Right cardiac atrium (tissue), 5 donors: ENCODE measurements around the gene GRIK5. TPM values are rescaled to one million over a fixed set of nuclear protein-coding genes. Genes with fewer than 3 reads are reported as not detected.
"Not testable (repeated sequence)": the region's sequence is repeated elsewhere in the genome, so short reads cannot be mapped to it uniquely, and the experiment has no call there.

Source experiments
- ATAC-seq, 2 donors: fragments of 200-7000 bp; cut with Tn5 transposase; one replicate each; pipeline versions ENCODE4 v1.8.0 to v1.9.1; 2020; ENCODE audit warnings: moderate library complexity in 2 of 2, mild to moderate bottlenecking in 1 of 2
- DNase-seq, 3 donors: peaks; one replicate each; pipeline ENCODE4 v3.0.0-alpha.2; 2020
- H3K27ac ChIP-seq: one replicate; pipeline ENCODE4 v1.5.1; 2013; ENCODE audit warnings: mild to moderate bottlenecking, low read length, control low read depth, moderate library complexity
- H3K27me3 ChIP-seq: one replicate; pipeline ENCODE4 v1.6.1; 2013; ENCODE audit not compliant: control insufficient read depth, insufficient read depth
- H3K4me1 ChIP-seq: one replicate; pipeline ENCODE4 v1.6.1; 2013; ENCODE audit warnings: low read length; ENCODE audit not compliant: control insufficient read depth, insufficient read depth
- H3K4me3 ChIP-seq: one replicate; pipeline ENCODE4 v1.5.1; 2013; ENCODE audit warnings: low read length, control low read depth
- H3K9me3 ChIP-seq: one replicate; pipeline ENCODE4 v1.6.1; 2013; ENCODE audit warnings: low read length; ENCODE audit not compliant: control insufficient read depth
- WGBS: extraction: QIAGEN DNeasy Blood & Tissue Kit; methylation state at CpG from one replicate; pipeline ENCODE4 v1.1.7; 2013; 5-methylcytosine and 5-hydroxymethylcytosine counted together
- intact Hi-C, 4 donors: fragments of 100-400 bp; cut with DNase I; formaldehyde crosslinking; loops; one replicate each; pipeline versions ENCODE4 v1.11.0 to v1.14.0; 2022 to 2023
- polyA plus RNA-seq: library from polyadenylated mRNA; stranded (reverse); fragments of 200-250 nt; gene quantifications from one replicate; pipeline ENCODE4 v1.2.3, GENCODE V29; 2013
- total RNA-seq, 4 donors: library from RNA; stranded (reverse); fragmentation: NEBNext Ultra II Directional; extraction: Animal tissue kit (Norgen Biotek cat#: 25700); gene quantifications; one replicate each; pipeline ENCODE4 v1.2.1, GENCODE V29; 2021
- donor health status: healthy with polysubstance abuse.
- donor health status: DM: no; HTN: yes; CAD: no.
- donor health status: DM: no; HTN: no; CAD: no.
- donor health status: DM: no; HTN: yes; CAD: no; lungs with severe emphysema.
- donor health status: DM: yes; HTN: yes; CAD: no.

The GRIK5 gene
- total and polyA plus RNA-seq, 5 donors: 8.9 to 18.3 (median 13.8) TPM

- intact Hi-C loops, H3K27me3 ChIP-seq, H3K4me1 ChIP-seq, H3K4me3 ChIP-seq, ATAC-seq, H3K9me3 ChIP-seq: not testable (repeated sequence)
- peak overlapping the region; percentile 28 for H3K27ac ChIP-seq
- DNase-seq: peak in 2 of 3 donors; percentile 62 to 63
- WGBS: 68% methylated on average over 11 of the region's 11 CpGs
Measured at GRCh38 chr19:41991925-41992569, 78.0 kb downstream of the GRIK5 start.

GRCh38 chr19:41991025-41991424 is 79.0 kb downstream of the GRIK5 start:
- no peaks in the 10 kb centered on the region for H3K27me3 ChIP-seq
- DNase-seq (peak; percentile 54 to 88 (median 83)), ATAC-seq (peak; percentile 41 to 60)
- no peaks in the 10 kb centered on the region for H3K4me1 ChIP-seq
- no peaks in the 10 kb centered on the region for H3K9me3 ChIP-seq
- intact Hi-C loops: no loop called here
- WGBS: 23% methylated on average over 15 of the region's 15 CpGs
- no peak overlapping the region for H3K4me3 ChIP-seq
- H3K27ac ChIP-seq: peak overlapping the region; percentile 77

GRCh38 chr19:41990615-41991014 is 79.4 kb downstream of the GRIK5 start:
- H3K27me3 ChIP-seq: no peaks in the 10 kb centered on the region
- intact Hi-C loops: no loop called here
- no peak for ATAC-seq

GRCh38 chr19:41990028-41990427 is 80.0 kb downstream of the GRIK5 start:
- no peak overlapping the region for H3K27ac ChIP-seq
- ATAC-seq (no peak), DNase-seq (no peak)
- no peaks in the 10 kb centered on the region for H3K4me1 ChIP-seq
- no peaks in the 10 kb centered on the region for H3K9me3 ChIP-seq
- 83% methylated on average over 4 of the region's 4 CpGs for WGBS
- intact Hi-C loops: no loop called here
- no peaks in the 10 kb centered on the region for H3K27me3 ChIP-seq
- no peak overlapping the region for H3K4me3 ChIP-seq

More at GRCh38 chr19:41990615-41991014, 79.4 kb downstream of the GRIK5 start:
- no peak overlapping the region for H3K4me3 ChIP-seq
- WGBS: 76% methylated on average over 2 of the region's 2 CpGs
- H3K9me3 ChIP-seq: no peaks in the 10 kb centered on the region
- H3K27ac ChIP-seq: peak overlapping the region; percentile 77
- no peak for DNase-seq
- no peaks in the 10 kb centered on the region for H3K4me1 ChIP-seq

GRCh38 chr19:41988947-41989346 is 81.1 kb downstream of the GRIK5 start:
- Histone ChIP-seq H3K9me3 (no peaks in the 10 kb centered on the region), H3K4me1 (no peaks in the 10 kb centered on the region), H3K27me3 (no peaks in the 10 kb centered on the region), H3K27ac (no peak overlapping the region), H3K4me3 (no peak overlapping the region)
- 85% methylated on average over 9 of the region's 9 CpGs for WGBS
- intact Hi-C loops: no loop called here
- no peak for DNase-seq
- no peak for ATAC-seq

GRCh38 chr19:41987141-41987860 is 82.7 kb downstream of the GRIK5 start:
- WGBS: 82% methylated on average over 10 of the region's 10 CpGs

GRCh38 chr19:41984961-41985360 is 85.0 kb downstream of the GRIK5 start:
- ATAC-seq: peak in 1 of 2 donors; percentile 17
- 84% methylated on average over 17 of the region's 17 CpGs for WGBS
- intact Hi-C loops: no loop called here

More at GRCh38 chr19:41987141-41987860, 82.7 kb downstream of the GRIK5 start:
- ATAC-seq (no peak), DNase-seq (no peak)
- Histone ChIP-seq H3K9me3 (no peaks in the 10 kb centered on the region), H3K27ac (no peak overlapping the region), H3K4me1 (no peaks in the 10 kb centered on the region), H3K27me3 (no peaks in the 10 kb centered on the region), H3K4me3 (no peak overlapping the region)
- intact Hi-C loops: no loop called here

GRCh38 chr19:41981724-41982123 is 88.3 kb downstream of the GRIK5 start:
- Histone ChIP-seq H3K27me3 (no peaks in the 10 kb centered on the region), H3K4me1 (no peaks in the 10 kb centered on the region), H3K4me3 (no peak overlapping the region), H3K9me3 (no peaks in the 10 kb centered on the region), H3K27ac (no peak overlapping the region)
- 83% methylated on average over 15 of the region's 15 CpGs for WGBS
- intact Hi-C loops: no loop called here
- peak in 1 of 3 donors; percentile 22 for DNase-seq
- ATAC-seq: no peak

More at GRCh38 chr19:41984961-41985360, 85.0 kb downstream of the GRIK5 start:
- peak in 1 of 3 donors; percentile 34 for DNase-seq
- Histone ChIP-seq H3K27ac (no peak overlapping the region), H3K9me3 (no peaks in the 10 kb centered on the region), H3K27me3 (no peaks in the 10 kb centered on the region), H3K4me1 (no peaks in the 10 kb centered on the region), H3K4me3 (no peak overlapping the region)

GRCh38 chr19:41978470-41978869 is 91.5 kb downstream of the GRIK5 start:
- intact Hi-C loops: no loop called here
- no peak overlapping the region for H3K27ac ChIP-seq
- no peaks in the 10 kb centered on the region for H3K4me1 ChIP-seq
- no peaks in the 10 kb centered on the region for H3K27me3 ChIP-seq
- no peak overlapping the region for H3K4me3 ChIP-seq
- 88% methylated on average over 17 of the region's 17 CpGs for WGBS
- no peaks in the 10 kb centered on the region for H3K9me3 ChIP-seq
- no peak for ATAC-seq
- peak in 2 of 3 donors; percentile 40 for DNase-seq

- DNase-seq (peak in 1 of 3 donors; percentile 44), ATAC-seq (no peak)
- H3K27ac ChIP-seq: no peak overlapping the region
- intact Hi-C loops: no loop called here
- WGBS: 77% methylated on average over 22 of the region's 22 CpGs
- no peaks in the 10 kb centered on the region for H3K27me3 ChIP-seq
- no peaks in the 10 kb centered on the region for H3K4me1 ChIP-seq
- no peaks in the 10 kb centered on the region for H3K9me3 ChIP-seq
- no peak overlapping the region for H3K4me3 ChIP-seq
Measured at GRCh38 chr19:41977916-41978315, 92.1 kb downstream of the GRIK5 start.

- Histone ChIP-seq H3K27me3 (no peaks in the 10 kb centered on the region), H3K27ac (no peak overlapping the region), H3K4me1 (no peaks in the 10 kb centered on the region), H3K4me3 (no peak overlapping the region), H3K9me3 (no peaks in the 10 kb centered on the region)
- DNase-seq (no peak), ATAC-seq (peak in 1 of 2 donors; percentile 24)
- 63% methylated on average over 8 of the region's 8 CpGs for WGBS
- intact Hi-C loops: no loop called here
Measured at GRCh38 chr19:41974652-41975051, 95.4 kb downstream of the GRIK5 start.
